ENCODE results near the gene NHERF2. TPM values are rescaled to one million over a fixed set of nuclear protein-coding genes. Genes with fewer than 3 reads are reported as not detected.
"Not testable (repeated sequence)": the region's sequence is repeated elsewhere in the genome, so short reads cannot be mapped to it uniquely, and the experiment has no call there.

Gene NHERF2
- total RNA-seq, 1 donor from 2014 or later, result 235 TPM

GRCh38 chr16:2019921-2020831 is 6.5 kb upstream of the NHERF2 start:
- intact Hi-C loops (cut with micrococcal nuclease), result no loop called here
- no peak for ATAC-seq
- DNase-seq, result no peak

GRCh38 chr16:2022723-2023091 is 4.0 kb upstream of the NHERF2 start:
- DNase-seq (no peak), ATAC-seq (peak; percentile 20)
- intact Hi-C loops (cut with micrococcal nuclease), result no loop called here

GRCh38 chr16:2023092-2024031 is 3.3 kb upstream of the NHERF2 start:
- peak; percentile 96 for DNase-seq
- ATAC-seq, result peak; percentile 88
- intact Hi-C loops (cut with micrococcal nuclease), result no loop called here

GRCh38 chr16:2024032-2024420 is 2.7 kb upstream of the NHERF2 start:
- intact Hi-C loops (cut with micrococcal nuclease), result no loop called here
- DNase-seq, result no peak
- ATAC-seq, result no peak

GRCh38 chr16:2025251-2025650 is 1.5 kb upstream of the NHERF2 start:
- DNase-seq (no peak), ATAC-seq (no peak)
- intact Hi-C loops (cut with micrococcal nuclease), result no loop called here

- intact Hi-C loops (cut with micrococcal nuclease), result no loop called here
- no peak for DNase-seq
- ATAC-seq, result no peak
Measured at GRCh38 chr16:2025878-2026460, 733 bp upstream of the NHERF2 start.

GRCh38 chr16:2027024-2028010 is 615 bp downstream of the NHERF2 start:
- no peak for ATAC-seq
- intact Hi-C loops (cut with micrococcal nuclease), result no loop called here
- DNase-seq, result peak; percentile 50

GRCh38 chr16:2028146-2028545 is 1.4 kb downstream of the NHERF2 start:
- no peak for ATAC-seq
- DNase-seq, result no peak
- intact Hi-C loops (cut with micrococcal nuclease), result no loop called here

- no peak for ATAC-seq
- no peak for DNase-seq
- intact Hi-C loops (cut with micrococcal nuclease), result no loop called here
Measured at GRCh38 chr16:2028620-2029220, 2.0 kb downstream of the NHERF2 start.

GRCh38 chr16:2029350-2029749 is 2.6 kb downstream of the NHERF2 start:
- DNase-seq (no peak), ATAC-seq (no peak)
- intact Hi-C loops (cut with micrococcal nuclease), result no loop called here

- DNase-seq (no peak), ATAC-seq (no peak)
- intact Hi-C loops (cut with micrococcal nuclease), result no loop called here
Measured at GRCh38 chr16:2030036-2030435, 3.3 kb downstream of the NHERF2 start.

GRCh38 chr16:2031081-2031577 is 4.4 kb downstream of the NHERF2 start:
- intact Hi-C loops (cut with micrococcal nuclease), result no loop called here
- ATAC-seq (peak; percentile 11), DNase-seq (peak; percentile 68)

GRCh38 chr16:2032285-2033056 is 5.8 kb downstream of the NHERF2 start:
- ATAC-seq (peak; percentile 49), DNase-seq (peak; percentile 61)
- intact Hi-C loops (cut with micrococcal nuclease), result no loop called here

- intact Hi-C loops (cut with micrococcal nuclease), result no loop called here
- ATAC-seq, result peak; percentile 55
- DNase-seq, result peak; percentile 77
Measured at GRCh38 chr16:2033057-2033908, 6.6 kb downstream of the NHERF2 start.

- intact Hi-C loops (cut with micrococcal nuclease); ATAC-seq: not testable (repeated sequence)
- peak; percentile 52 for DNase-seq
Measured at GRCh38 chr16:2033909-2034695, 7.4 kb downstream of the NHERF2 start.
